Renal cortical epithelial cell (primary cell): ENCODE measurements around the gene SMAD3. TPM values are rescaled to one million over a fixed set of nuclear protein-coding genes. Genes with fewer than 3 reads are reported as not detected.

ENCODE experiments used
- DNase-seq: peaks from one replicate; pipeline ENCODE4 v3.0.0-alpha.2; 2011; ENCODE audit warnings: low read depth
- total RNA-seq: library from RNA; depleted of rRNA; stranded (reverse); fragments of >200 nt; gene quantifications from 2 replicates; pipeline ENCODE4 v1.2.3, GENCODE V29; 2014

SMAD3 gene
- total RNA-seq, 1 donor from 2014 or later, result 31.4 TPM

DNA sequence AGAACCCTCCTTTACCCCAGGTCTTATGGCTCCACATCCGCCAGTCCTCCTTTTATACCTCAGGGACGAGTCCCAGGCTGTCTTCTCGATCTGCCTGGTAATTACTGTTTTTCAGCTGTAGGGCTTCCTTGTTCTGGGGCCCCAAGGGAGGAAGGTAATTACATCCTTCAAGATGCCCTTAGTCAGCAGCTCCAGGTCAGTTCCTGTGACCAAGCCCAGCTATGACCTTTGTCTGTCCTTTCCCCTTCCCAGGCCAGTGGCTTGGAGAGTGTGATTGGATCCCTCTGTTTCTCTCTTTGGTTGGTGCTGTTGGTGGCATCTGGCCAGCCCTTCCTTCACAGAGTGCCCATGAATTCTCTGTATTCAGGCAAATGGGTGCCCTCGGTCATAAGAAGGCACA lies 96.5 kb downstream of the SMAD3 start:
- DNase-seq, result peak; percentile 59

DNA sequence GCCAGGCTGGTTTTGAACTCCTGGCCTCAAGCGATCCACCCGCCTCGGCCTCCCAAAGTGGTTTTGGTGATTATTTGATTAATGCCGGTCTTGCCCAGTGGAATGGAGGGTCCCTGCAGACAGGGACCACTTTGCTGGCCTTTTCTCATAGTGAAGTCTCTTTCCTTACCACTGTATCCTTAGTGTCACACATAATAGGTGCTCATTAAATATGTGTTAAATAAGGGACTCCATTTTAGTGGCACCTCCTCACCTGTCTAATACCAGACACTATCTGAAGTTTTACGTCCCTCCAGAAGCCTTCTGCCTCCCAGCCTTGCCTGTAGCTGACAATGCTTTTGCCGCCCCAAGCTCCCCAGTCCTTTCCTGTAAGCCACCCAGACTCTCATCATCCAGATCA lies 97.8 kb downstream of the SMAD3 start:
- DNase-seq, result no peak

DNA sequence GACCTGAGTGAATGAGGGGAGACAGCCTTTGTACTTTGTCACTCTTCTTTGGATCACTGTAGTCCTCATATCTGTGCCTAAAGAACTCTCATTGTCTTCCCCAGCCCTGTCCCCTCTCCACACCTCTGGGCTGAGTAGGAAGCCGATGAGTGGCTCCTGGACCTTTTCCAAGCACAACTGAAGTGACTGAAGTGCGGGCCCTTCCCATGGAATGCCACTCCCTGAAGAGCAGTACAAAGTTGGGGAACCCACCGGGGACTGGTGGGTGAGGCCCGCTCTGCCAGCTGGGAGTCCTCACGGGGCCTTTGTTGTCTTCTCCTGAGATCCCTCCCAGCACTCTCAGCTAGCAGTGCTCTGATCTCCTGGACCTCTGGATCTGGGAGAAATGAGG lies 99.0 kb downstream of the SMAD3 start:
- DNase-seq, result no peak

DNA sequence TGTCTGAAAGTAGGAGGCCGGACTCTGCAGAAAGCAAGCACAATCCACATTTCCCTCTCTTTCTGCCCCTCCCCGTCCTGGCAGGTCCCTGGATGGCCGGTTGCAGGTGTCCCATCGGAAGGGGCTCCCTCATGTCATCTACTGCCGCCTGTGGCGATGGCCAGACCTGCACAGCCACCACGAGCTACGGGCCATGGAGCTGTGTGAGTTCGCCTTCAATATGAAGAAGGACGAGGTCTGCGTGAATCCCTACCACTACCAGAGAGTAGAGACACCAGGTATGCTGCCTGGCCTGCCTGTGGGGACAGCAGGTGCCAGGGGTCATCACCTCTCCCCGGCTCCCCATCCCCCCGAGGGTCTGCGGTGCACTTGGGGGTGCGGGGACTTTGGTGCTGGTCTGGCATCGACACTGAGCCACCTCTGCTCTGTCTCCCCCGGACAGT lies 99.4 kb downstream of the SMAD3 start:
- DNase-seq, result no peak

DNA sequence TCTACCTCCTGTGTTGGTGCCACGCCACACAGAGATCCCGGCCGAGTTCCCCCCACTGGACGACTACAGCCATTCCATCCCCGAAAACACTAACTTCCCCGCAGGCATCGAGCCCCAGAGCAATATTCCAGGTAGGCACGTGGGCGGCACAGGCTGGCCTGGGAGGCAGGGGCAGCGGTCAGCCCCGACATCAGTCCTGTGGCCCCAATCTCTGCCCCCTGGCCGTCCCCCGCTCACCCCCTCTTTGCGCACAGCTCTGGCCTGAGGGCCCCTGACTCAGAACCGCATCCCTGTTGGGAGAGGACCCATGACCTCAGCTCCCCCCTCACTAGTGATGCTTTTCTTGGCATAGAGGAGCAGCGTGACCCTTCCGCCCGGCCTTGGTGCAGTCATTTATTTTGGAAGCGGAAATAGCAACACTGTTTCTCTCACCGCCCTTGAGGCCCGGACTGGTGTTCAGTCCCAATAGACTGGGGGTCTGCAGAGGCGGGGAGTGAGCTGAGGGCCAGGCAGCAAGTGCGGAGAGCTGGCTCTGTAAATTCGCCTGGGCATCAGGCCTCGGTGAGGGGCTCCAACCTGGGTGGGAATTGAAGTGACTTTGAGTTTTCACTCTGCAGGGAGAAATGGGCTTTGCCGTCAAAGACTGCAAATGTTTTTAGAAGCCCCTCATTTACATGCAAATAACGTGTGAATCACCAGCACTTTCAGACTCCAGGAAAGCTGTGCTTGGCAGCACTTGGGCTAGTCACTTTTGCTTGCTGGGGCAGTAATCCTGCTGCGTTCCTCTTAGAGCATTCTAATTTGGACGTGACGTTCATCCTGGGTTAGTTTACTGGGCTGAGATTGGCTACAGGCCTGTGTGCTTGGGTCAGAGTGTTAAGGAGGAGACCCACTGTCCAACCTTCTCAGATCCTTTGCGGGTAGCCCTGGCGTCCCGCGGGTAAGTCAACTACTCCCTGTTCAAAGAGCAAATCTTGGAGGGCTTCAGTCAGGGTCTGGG lies 100.2 kb downstream of the SMAD3 start:
- peak; percentile 76 for DNase-seq

DNA sequence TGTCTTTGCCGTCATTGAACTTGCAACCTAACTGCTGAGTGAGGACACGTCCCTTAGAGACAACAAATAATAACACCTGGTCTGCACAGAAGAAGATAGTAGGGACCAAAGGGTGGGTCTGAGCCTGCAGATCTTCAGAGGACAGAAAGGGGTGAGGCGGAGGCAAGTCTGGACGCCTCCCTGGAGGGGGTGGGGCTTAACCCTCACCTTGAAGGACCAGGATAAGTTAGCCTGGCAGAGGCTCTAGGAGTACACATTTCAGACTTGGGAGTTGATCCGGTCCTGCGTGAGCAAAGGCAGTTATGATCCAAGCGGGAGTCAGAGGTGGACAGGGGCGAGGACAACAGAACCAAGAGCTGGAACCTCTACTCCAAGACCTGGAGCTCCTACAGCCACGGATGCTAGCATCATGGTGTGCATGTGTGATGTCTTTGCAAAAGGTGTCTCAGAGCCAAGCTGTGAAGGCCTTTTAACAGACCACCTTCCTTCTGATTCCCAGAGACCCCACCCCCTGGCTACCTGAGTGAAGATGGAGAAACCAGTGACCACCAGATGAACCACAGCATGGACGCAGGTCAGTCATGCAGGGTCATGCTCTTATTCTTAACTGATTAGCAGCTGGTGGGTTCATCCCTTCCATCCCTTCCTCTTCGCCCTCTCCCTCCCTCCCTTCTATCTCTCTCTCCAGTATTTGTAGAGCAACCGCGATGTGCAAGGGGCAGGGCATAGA lies 101.0 kb downstream of the SMAD3 start:
- no peak for DNase-seq

DNA sequence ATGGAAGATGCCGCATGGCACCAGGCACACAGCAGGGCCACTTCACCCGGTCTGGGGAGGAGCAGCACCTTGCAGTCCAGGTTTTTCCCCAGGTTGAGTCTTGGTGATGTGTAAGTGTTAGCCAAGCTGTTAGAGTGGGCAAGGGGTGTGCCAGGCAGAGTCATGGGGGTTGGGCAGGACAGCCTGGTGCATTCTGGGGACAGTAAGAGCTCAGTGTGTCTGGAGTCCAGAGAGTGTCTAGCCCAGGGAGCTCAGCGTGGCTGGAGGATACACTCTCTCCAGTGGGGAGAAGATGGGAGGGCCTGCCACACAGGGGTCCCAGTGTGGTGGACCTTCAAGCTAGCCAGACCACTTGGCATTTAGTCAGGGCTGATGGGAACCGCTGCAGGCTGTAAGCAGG lies 101.7 kb downstream of the SMAD3 start:
- no peak for DNase-seq

DNA sequence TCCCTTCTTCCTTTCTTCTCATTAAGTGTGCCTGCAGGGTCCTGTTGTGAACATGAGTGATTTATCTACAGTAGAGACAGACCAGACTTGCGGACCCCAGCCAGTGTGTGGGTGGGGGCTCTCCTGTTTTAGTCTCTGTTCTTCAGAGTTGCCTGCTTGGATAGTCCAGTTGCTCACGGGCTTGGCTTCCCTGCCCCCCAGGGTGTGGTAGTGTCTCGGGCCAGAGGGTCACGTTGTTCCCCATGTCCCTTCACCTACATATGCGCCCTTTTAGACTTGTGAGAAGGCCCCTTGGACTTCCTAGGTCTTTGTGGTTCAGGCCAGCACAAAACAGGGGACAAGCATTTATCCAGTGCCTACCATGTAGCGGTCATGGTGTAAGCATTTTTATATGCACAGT lies 103.3 kb downstream of the SMAD3 start:
- DNase-seq, result no peak

DNA sequence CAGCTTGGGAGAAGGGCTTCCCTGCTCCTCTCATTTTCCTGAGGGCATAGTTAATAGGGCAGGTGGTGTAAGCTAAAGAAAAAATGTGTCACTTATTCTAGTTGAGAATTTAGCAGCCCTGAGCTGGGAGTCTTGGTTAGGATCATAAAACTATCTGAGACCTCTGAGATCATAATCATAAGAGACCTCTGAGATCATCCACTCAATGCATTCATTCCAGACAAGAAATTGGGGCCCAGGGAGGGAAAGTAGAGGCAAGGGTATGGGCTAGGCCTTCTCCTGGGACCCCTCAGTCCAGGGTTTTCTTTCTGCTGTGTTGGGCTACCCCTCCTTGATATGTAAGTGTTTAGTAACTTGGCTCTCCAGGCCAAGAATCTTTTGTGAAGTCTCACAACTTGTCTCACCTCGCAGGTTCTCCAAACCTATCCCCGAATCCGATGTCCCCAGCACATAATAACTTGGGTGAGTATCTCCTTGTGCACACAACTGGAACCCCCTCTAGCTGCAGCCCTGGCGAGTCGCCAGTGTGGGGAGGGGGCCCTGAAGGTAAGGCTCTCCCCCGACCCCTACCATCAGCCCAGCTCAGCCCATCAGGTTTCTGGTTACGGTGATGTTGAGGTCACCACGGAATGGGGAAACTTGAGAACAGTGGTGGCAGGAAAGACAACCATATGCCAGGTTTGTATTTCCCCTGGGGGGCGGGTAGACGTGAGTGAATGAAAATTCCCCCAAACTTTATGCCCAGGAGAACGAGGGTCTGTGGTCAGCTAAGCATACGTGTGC lies 104.9 kb downstream of the SMAD3 start:
- DNase-seq, result no peak

DNA sequence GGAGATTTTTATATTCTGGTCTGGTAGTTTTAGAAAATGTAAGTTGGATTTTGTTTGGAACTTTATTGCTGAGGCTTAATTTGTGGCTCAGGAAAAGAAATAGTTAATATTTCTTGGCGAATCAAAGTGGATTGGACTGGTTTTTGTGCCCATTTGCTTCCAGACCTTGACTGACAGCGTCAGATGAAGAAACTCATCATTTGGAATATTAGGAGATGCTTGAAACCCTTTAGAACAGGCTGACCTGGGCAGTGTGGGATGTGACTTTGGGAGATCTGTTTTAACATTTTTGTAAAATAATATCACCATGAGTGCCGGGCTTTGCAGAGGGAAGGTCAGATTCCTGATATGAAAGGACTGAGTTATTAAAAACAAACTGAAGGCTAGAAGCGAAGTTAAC lies 106.1 kb downstream of the SMAD3 start:
- no peak for DNase-seq

DNA sequence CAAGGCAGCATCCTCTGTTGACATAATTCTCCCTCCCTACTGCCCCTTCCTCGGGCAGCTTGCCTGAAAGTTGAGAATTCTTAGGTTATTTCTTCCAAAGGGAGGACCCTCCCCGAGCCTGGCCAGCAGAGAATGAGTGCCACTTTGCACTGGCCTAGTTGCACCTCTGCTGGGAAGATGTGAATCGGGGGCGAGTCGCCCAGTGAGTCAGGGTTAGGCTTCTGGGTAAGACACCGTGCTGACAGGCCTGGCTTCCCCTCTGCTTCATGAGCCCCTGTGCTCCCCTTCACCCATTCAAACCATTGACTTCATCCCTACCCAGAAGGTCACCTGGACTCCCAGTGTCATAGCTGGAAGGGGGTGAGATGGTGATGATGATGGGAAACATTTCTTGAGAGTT lies 106.8 kb downstream of the SMAD3 start:
- DNase-seq, result no peak

DNA sequence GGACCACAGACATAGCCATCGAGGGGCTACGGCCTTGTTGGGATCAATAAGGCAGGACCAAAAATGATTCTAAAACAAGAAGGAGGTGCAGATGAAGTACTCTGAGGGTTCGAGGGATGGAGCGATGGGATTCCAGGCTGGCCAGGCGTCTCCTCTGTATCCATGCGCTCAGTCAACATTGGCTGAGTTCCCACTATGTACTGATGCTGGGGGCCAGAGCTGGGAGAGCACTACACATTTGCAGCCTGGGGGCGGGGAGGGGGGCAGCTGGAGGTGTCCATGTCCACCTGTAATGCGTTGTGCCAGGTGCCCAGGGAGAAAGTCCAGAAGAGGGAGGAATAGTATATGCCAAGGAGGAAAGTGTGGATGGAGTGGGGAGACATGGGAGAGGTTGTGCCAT lies 107.6 kb downstream of the SMAD3 start:
- no peak for DNase-seq

DNA sequence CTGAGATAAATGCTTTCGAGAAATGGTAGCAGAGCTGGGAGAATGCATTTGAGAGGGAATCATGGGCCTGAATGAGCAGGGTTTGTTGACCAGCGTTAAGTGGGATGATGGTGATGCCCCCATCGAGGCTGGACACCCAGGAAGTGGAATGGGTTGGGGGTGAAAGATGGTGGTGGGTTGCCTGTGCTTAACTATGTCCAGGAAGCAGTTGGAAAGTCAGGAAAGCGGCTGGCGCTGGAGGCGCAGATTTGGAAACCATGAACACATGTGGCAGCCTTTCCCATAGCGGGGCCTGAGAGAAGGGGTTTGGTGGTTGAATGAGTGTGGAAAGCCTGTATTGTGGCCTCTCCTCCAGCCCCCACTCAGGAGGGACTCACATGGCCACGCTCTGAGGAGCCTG lies 108.4 kb downstream of the SMAD3 start:
- DNase-seq, result no peak

DNA sequence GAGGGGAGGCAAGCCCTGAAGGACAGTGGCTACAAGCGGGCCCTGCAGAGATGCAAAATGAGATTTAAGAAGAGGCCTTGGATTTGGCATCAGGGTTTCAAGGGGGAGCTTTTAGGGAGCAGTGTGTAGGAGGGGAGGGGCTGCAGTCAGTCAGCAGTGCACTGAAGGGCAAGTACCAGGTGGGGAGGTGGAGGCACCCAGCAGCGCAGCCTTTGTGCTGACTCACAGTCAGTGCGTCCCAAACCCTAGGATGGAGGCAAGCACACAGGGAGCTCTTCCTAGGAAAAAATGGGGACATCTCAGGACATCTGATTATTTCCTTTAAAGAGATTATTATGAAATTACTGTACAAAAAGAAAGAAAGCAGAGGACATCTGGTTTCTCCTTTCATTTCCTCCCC lies 109.0 kb downstream of the SMAD3 start:
- no peak for DNase-seq

DNA sequence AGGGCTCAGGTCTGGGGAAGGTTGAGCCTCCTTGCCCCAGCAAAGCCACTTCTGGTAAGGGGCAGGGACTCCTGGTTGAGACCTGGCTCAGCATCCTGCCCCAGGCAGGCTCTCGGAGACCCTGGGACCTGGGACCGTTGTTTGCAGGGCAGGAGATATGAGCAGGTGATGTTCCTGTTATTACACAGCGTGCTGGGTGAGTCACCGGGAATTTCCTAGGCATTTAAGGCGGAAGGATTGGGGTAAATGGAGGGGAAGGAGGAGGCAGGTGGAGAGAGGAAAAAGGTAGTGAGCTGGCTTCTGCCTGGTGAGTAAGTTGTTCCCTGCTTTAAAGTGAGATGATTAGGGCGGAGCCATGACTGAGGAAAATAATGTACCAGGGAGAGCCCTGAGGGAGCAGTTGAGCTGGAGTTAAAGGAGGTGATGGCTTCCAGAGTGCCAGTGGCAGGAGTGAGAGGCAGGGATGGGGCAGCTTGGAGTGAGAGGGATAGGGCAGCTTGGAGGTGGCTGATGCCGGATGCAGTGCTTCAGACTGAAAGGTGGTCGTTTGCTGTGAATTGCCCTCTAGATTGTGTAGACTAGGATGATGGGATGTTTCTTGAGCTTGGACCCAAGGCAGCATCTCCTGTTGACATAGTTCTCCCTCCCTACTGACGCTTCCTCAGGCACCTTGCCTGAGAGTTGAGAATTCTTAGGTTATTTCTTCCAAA lies 109.6 kb downstream of the SMAD3 start:
- peak; percentile 97 for DNase-seq

DNA sequence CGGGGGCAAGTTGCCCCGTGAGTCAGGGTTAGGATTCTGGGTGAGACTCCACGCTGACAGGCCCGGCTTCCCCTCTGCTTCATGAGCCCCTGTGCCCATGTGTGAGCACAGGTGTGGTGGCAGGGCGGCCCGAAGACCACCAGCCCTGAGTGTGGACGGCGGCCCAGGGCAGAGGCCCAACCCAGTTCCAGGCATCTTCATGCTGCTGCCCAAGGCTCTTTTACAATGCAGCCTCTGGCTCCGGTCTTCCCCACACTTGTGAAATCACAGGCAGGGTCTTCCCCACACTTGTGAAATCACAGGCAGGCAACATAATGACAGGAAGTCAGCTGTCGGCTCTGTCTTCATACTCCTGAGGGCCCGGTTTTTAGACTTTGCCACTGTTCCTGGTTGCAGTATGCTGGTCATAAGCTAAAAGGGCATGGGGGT lies 110.3 kb downstream of the SMAD3 start:
- DNase-seq, result peak; percentile 83

DNA sequence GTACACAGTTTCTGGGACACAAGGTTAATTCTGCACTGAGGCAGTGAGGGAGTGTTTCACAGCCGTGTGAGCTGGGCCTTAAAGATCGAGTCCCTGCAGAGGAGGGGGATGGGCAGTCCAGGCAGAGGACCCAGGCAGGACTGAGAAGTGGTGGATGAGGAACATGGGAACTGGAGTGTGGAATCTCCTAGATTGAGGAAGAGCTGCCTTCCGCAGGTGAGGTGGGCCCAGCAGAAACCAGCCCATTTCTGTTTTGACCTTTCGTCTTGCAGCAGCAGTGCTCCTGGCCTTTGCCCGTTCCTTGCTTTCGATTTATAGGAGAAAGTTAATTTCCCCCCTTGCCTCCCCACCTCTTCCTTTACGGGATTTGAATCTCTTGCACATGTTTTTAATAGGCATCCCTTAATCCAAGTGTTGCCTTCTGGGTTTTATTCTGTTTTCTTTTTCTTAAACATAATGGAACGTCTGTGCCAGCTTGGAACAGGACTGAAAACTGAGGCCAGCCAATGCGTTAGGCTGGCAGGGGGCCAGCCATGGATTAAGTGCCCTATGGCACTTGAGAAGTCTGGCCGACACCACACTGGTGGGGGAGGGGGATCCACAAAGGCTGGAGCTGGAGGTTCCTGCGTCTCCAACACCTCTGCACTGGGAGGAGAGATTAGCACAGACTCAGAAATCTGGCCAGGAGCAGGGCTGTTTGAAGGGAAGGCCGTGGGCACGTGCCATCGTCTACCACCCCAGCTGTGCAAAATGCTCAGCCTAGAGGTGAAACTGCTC lies 111.0 kb downstream of the SMAD3 start:
- no peak for DNase-seq

DNA sequence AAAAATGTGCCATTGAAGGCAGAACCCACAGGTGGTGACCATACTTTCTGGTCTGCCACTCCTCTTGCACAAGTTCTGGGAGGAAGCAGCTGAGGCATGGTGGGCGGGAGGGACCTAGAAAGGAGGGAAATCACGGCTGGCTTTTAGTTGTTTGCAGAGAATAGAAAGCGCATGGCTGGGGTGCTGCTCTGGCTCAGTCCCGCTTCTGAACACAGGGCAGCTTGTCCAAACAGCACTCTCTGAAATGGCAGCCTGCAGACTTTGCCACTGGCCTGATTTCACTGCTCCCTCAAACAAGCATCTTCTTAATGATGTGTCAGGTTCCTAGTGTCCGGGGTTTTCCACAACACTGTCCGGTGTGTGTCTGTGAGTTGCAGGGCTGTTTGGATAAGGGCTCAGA lies 112.3 kb downstream of the SMAD3 start:
- no peak for DNase-seq

DNA sequence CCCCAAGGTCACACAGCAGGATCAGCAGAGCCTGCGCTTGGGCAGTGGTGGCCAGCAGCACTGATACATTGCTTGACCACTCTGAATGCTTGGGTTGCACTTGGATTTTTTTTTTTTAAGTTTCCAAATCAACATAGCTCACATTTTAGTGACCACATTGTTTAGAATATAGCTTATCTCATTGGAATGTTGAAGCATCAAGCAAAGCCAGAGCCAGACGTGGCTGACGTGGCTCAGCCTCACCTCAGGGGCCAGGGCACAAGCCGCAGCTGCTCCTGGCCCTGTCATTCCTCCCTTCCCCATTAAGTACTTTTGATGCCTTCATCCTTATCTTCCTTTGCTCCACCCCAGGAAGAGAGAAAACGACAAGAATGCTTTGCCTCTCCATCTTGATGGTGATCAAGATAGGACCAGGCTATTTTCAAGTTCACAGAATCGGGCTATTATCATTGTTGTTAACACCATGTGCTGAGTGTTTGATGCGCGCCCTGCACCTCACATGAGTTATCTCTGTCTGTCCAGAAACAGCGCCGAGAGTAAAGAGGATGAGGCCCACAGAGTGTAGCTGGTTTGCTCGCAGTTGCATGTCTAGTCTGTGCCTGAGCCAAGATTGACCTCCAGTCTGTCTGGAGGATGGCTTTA lies 113.3 kb downstream of the SMAD3 start:
- peak; percentile 45 for DNase-seq

DNA sequence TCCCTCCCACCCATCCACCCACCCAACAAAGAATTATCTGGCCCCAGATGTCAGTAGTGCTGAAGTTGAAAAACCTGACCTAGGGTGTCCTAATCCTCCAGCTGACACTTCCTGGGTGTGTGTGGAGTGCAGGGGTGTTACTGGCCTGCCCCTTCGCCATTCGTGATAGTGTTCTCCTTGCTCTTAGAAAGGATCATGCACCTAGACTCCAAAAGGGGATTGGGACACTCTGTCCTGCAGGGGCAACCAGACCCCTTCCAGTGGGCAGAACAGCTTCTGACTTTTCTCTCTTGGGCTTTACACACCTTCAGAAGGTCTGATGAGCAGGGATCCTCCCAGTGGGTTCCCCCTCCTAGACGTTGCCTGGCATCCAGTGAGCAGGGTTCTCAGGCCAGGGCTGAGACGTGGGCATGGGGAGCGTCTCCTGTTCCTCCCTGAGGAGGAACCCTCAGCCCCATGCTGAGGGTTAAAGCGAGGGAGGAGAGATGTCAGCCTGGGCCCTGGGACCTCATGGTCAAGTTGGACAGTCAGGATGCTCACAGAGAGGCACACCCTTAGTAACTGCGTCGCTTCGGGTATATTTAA lies 114.1 kb downstream of the SMAD3 start:
- no peak for DNase-seq
